HG03103 (cell line): Measurements from ENCODE around the gene SMARCA2.

ENCODE experiments used
- ATAC-seq: cut with Tn5 transposase; IDR thresholded peaks from one replicate; pipeline ENCODE4 v1.9.1; 2021; ENCODE audit warnings: low read depth; ENCODE audit not compliant: unreplicated experiment

Gene SMARCA2

GRCh38 chr9:2015581-2016407, 647 bp downstream of the SMARCA2 start:
- no peak for ATAC-seq

DNA sequence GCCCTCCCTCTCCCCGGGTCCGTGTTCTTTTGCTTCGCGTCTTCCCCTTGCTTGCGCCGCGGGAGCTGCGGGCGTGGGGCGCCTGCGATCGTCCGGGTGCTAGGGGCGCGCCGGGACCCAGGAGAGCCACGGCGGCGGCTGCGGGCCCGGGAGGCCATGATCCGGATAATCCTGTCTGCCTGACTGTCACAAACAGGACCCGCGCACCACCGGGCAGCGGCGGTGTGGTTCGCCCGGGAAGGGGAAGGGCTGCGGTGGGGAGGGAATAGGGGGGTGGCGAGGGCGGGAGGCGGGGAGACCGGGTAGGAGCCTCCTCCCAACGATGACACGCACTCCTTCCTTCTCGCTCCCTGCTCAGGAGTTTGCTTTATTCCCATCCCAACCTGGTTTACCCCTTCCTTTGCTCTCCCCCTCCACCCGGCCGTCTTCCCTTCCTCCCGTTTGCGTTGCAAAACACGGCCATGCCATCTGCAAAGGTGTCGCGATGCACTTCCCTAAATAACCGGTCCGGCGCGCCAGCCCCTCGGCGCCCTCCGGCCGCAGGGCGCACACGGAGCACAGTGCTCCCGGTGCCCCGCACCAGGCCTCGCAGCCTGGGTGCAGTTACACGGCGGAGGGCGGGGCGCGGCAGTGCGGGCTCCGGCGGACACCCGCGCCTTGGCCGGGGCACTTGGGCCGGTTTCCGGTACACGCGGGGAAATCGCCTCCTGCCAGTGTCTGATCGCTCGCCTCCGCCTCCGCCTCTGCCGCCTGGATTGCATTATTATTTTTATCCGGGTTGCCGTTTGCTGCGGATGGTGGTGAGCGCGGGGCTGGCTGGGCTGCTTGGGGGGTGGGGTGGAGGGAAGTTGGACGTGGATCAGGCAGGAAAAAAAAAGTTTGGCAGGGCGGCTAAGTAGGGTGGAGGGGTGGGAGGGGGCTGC, 1.5 kb downstream of the SMARCA2 start:
- ATAC-seq: no peak

DNA sequence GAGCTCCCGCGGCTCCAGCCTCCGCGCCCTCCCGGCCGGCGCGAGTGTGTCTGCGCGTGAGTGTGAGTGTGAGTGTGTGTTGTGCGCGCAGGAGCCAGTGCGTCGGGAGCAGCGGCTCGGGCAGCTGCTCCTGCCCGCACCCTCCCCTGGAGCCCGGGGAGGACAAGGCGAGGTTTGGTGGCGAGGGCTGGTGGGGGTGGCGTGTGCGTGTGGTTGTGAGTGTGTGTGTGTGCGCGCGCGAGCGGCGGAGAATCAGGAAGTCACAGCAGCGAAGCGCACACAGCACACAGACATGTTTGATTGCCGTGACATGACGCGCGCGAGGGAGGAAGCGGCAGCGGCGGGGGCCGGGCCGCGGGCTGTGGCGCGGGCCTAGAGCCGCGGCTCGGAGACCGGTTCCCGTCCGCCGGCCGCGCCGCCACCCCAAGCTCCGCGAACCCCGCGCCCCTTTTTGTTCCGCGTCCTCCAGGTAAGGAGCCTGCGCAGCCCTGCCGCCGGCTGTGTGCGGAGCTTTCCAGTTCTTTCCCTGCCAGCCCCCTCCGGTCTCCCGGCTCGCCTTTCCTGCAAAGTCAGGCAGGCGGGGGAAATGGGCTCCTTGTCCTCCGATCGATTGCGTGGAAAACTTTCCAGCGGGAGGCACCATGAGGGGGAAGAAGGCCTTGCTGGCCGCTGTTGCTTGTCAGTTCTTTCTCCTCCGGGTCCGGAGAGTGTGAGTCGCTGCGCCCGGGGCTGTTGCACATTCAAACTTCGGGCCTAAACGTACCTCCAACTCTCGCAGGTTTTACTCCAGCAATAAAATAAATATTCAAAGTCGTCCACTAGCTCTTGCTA, 2.4 kb downstream of the SMARCA2 start:
- no peak for ATAC-seq

- no peak for ATAC-seq
These were observed 3.1 kb downstream of the SMARCA2 start for GRCh38 chr9:2018162-2018643.

GRCh38 chr9:2018764-2019558, 3.8 kb downstream of the SMARCA2 start:
- ATAC-seq: no peak

DNA sequence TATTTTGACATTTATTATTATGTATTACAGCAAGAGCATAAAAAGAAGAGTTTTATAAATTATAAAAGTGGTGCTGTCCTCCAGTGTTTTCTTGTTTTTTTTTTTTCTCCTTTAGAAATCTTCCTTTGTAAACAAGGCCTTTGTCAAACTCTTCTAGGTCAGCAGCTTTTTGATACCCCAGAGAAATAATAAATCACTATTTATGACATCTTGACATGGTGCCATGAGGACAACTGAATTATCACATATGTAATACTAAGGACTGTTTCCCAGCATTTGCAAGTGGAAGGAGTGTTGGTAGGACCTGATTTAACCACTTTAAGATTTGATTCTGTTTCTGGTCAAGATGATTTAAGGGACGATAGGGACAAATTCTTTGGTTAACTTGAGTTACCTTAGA, 4.6 kb downstream of the SMARCA2 start:
- no peak for ATAC-seq

- ATAC-seq: no peak
These were observed 6.6 kb downstream of the SMARCA2 start for GRCh38 chr9:2021731-2022130.

- no peak for ATAC-seq
These were observed 7.4 kb downstream of the SMARCA2 start for GRCh38 chr9:2022560-2022959.

DNA sequence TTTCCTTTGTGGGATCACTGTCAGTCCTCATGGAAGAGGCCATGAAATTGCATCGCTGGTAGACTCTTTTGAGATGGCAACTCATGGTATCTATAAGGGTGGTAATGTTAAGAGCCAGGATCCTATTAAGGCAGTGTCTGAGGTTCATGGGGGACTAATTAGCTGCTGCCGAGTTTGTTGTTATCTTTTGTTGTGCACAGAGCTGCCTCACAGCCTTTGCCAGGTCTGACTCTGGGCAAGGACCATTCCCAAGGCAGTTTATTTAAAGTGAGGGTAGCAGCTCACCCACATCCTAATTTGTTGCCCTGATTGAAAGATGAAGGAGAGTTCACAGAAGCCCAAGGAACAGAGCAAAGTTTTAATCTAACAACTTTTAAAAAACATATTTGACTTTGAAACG, 7.9 kb downstream of the SMARCA2 start:
- no peak for ATAC-seq

DNA sequence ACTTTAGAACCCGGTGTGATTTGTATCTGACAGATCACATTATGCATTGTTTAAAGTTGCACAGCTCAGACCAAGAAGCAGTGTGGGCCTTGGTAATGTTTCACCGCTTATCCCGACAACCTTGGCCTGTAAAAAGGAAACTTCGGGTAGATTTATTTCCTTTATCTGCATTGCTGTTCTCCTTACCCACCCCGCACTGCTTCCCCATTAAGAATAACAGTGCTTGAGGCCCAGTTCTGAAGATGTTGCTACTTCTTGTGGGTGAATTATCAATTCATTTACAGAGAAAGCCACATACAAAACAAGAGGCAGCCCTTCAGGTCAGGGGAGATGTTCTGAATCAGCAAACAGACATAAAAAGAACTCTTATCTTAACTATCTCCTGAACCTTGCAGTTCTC, 8.4 kb downstream of the SMARCA2 start:
- peak; percentile 40 for ATAC-seq

DNA sequence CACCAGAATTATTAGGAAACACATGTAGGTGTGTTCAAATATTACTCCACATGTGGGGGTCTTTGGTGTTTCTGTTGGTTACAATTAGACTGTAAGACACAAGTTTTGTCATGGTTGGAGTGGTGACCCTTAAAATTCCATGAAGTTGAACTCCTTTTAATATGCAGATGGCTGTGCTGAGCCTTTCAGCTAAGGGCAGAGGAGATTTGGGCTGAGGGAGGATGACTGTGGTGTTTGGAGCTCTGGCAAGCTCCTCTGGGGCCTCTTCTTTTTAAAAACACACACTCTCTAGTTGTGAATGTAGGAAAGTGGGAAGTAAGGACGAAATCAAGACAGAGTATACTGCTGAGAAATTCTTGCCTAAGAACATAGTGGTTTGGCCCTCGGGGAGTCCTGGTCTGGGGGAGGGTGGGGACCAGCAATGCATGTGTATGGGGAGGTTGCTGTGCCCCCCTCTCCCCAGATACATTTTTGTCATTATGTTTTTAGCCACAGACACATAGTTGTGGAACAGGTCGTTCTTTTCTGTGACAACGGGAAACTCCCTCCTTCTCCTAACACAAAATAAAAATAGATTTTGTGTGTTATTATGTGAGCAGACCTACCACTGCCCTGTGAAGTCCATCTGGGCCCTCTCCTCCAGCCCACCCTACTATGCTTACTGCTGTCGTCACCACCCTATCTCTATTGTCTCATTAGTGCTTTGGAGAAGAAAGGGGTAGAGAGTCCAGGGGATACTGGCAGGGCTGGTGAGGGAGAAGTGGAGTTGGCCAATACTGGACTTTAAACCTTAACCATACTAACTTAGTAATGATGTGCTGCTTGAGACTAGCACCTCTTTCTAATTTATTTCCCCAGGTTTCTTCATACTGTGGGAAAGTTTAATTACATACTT, 10.0 kb downstream of the SMARCA2 start:
- ATAC-seq: no peak

DNA sequence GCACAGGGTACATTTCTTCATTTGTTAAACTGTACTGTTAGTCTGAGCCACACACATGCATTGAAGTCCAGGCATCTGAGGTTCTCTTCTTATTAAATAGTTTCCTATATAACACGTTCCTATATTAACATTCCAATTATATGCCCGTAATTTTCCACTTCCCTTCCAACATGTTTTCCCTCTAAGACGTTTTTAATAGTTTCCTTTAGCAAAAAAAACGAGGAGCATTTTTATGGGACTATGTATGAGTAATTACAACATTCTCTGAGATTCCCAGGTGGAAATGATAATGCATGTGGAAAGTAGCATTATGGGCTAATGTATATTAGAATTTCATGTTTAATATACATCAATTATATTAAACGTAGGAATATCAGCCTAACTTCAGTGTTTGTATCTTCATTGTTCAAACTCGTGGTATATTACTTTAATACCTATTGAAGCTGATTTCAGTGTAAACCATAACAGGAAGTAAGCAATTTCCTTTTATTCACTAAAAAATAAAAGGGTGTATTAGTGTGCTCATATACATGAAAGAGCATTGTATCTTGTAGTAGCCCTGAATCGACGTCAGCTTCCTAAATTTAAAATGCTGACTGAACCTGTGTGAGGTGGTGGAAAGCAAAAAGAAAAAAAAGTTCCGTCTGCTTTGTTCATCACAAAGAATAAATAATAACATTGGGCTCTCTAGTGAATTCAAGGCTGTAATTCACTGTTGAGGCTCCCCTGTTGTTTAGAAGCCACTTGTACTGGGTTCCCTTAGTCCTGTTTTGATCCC, 11.3 kb downstream of the SMARCA2 start:
- no peak for ATAC-seq

DNA sequence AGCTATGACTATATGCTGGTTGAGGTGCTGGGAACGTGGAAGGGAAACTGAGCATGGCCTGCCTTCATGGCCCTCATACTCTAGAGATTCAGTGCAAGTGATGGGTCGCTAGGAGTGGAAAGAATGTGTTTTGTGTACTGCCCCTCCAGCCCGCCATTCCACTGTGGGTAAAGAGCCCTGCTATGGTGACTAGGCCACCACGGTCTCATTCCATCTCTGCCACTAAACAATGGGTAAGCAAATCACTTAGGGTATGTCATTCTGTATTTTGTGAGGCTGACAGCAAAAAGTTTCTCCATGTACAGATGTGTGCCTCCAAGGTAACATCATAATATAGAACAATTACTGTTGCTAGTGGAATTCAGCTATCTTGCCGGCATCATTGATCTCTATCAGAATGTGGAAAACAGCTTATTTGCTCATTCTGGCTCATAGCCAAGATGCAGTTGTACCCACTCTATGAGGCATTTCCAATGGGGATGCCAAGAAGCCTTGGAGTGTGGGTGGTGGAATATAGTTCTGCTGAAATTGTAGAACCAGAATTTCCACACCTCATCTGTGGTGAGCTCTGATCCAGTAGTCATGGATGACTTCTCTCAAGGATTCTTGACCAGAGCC, 12.5 kb downstream of the SMARCA2 start:
- ATAC-seq: no peak

GRCh38 chr9:2028888-2029287, 13.7 kb downstream of the SMARCA2 start:
- no peak for ATAC-seq

GRCh38 chr9:2029666-2030170, 14.6 kb downstream of the SMARCA2 start:
- ATAC-seq: no peak

DNA sequence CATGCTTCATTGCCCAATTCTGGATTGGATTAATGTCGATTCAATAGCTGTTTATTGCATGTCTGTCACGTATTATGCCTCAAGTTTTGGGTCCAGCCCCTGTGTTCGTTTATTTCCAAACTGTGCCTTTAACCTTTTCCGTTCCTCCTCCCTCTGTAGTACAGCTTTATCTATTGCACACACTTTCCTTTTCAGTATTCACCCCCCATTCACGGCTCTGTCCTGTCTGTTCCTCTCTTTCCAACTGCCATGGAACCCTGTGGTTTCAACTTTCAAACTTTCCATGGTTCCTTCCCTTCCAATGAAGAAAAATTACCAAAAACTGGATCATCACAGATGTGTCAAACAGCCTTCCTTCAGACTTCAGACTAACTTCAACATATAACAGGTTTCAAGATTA, 17.1 kb downstream of the SMARCA2 start:
- ATAC-seq: no peak

GRCh38 chr9:2036844-2037243, 21.7 kb downstream of the SMARCA2 start:
- no peak for ATAC-seq
